Measurements from ENCODE around the gene RAB9A. TPM values are rescaled to one million over a fixed set of nuclear protein-coding genes. Genes with fewer than 3 reads are reported as not detected.

Gene RAB9A
- total and polyA plus RNA-seq, 2 donors from 2014 or later = 31.1 to 33.7 TPM

DNA sequence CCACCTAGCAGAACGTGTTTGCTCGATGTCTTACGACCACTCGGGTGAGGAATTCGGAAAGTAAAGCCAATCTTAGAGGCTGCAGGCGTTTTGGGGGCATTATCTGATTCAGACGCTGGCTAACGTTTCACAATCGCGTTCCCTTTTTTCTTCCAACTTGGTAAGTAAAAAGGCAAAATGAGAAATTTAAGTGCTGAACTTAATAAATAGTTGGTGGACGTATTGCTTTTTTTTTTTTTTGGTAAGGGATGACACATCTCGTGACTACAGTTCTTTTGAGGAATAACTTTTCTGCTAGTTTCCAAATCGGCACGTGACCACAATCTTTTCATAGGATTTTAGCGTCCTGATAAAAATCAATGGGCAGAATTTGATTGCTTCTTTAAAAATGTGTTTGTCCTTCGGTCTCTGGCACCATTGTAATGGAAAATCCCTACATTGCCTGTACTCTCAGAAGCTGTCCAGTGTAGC, 848 bp downstream of the RAB9A start:
- H3K9me3 ChIP-seq (ENCODE audit: control insufficient read depth in 2 of 3, insufficient read depth in 1 of 3, low read length in 3 of 3) = no peaks in the 10 kb centered on the region
- H3K9ac ChIP-seq (ENCODE audit: low read length in 3 of 3) = peak overlapping the region; percentile 60 to 93 (median 85)
- FAIRE-seq (no peak), DNase-seq (peak in 1 of 5 donors; percentile 49)
- TF ChIP-seq, protein P1, sequence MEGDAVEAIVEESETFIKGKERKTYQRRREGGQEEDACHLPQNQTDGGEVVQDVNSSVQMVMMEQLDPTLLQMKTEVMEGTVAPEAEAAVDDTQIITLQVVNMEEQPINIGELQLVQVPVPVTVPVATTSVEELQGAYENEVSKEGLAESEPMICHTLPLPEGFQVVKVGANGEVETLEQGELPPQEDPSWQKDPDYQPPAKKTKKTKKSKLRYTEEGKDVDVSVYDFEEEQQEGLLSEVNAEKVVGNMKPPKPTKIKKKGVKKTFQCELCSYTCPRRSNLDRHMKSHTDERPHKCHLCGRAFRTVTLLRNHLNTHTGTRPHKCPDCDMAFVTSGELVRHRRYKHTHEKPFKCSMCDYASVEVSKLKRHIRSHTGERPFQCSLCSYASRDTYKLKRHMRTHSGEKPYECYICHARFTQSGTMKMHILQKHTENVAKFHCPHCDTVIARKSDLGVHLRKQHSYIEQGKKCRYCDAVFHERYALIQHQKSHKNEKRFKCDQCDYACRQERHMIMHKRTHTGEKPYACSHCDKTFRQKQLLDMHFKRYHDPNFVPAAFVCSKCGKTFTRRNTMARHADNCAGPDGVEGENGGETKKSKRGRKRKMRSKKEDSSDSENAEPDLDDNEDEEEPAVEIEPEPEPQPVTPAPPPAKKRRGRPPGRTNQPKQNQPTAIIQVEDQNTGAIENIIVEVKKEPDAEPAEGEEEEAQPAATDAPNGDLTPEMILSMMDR (IDR thresholded peaks at IDR 0.05; ENCODE audit: borderline replicate concordance, extremely low read depth, insufficient read depth) = no peak
- H3K4me3 ChIP-seq (ENCODE audit: low read length in 3 of 3) = peak overlapping the region; percentile 87 to 94 (median 88)
- intact Hi-C loops (cut with DNase I) = no loop called here
- no peaks in the 10 kb centered on the region for H3K36me3 ChIP-seq (ENCODE audit: control insufficient read depth in 2 of 3, insufficient read depth in 3 of 3, low read length in 3 of 3)
- peak overlapping the region; percentile 94 to 95 for H3K27ac ChIP-seq (ENCODE audit: low read depth in 2 of 2, low read length in 2 of 2)
- H3K4me1 ChIP-seq (ENCODE audit: control insufficient read depth in 2 of 3, insufficient read depth in 2 of 3, low read depth in 1 of 3, low read length in 3 of 3) = peaks cover 0 to 18% (median 10%) of the 10 kb centered on the region in 3 donors
- peaks cover 35% of the 10 kb centered on the region for H3K27me3 ChIP-seq (ENCODE audit: control insufficient read depth, insufficient read depth, low read length)

DNA sequence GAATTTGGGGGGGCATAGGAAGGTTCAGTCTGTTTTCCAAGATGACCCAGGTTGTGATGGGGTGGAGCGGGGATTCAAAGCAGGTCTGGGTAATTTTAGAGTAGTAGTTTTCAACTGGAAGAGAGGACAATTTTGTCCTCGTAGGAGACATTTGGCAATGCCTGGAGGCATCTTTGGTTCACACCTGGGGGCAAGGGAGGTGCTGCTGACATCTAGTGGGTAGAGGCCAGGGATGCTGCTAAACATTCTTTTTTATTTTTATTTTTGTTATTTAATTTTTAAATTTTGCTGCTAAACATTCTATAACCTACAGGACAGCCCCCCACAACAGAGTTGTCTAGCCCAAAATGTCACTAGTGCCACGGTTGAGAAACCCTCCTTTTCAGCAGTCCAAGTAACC, 1.9 kb downstream of the RAB9A start:
- FAIRE-seq (no peak), DNase-seq (no peak)
- Histone ChIP-seq H3K36me3 (ENCODE audit: control insufficient read depth in 2 of 3, insufficient read depth in 3 of 3, low read length in 3 of 3) (no peaks in the 10 kb centered on the region), H3K4me1 (ENCODE audit: control insufficient read depth in 2 of 3, insufficient read depth in 2 of 3, low read depth in 1 of 3, low read length in 3 of 3) (peaks cover 0 to 18% (median 11%) of the 10 kb centered on the region in 3 donors), H3K4me3 (ENCODE audit: low read length in 3 of 3) (peak overlapping the region in 1 of 3 donors; percentile 87), H3K27me3 (ENCODE audit: control insufficient read depth, insufficient read depth, low read length) (peaks cover 41% of the 10 kb centered on the region), H3K9me3 (ENCODE audit: control insufficient read depth in 2 of 3, insufficient read depth in 1 of 3, low read length in 3 of 3) (no peaks in the 10 kb centered on the region), H3K9ac (ENCODE audit: low read length in 3 of 3) (no peak overlapping the region), H3K27ac (ENCODE audit: low read depth in 2 of 2, low read length in 2 of 2) (peak overlapping the region in 1 of 2 donors; percentile 5)
- TF ChIP-seq, protein P1 (IDR thresholded peaks at IDR 0.05; ENCODE audit: borderline replicate concordance, extremely low read depth, insufficient read depth) = no peak
- intact Hi-C loops (cut with DNase I) = no loop called here

DNA sequence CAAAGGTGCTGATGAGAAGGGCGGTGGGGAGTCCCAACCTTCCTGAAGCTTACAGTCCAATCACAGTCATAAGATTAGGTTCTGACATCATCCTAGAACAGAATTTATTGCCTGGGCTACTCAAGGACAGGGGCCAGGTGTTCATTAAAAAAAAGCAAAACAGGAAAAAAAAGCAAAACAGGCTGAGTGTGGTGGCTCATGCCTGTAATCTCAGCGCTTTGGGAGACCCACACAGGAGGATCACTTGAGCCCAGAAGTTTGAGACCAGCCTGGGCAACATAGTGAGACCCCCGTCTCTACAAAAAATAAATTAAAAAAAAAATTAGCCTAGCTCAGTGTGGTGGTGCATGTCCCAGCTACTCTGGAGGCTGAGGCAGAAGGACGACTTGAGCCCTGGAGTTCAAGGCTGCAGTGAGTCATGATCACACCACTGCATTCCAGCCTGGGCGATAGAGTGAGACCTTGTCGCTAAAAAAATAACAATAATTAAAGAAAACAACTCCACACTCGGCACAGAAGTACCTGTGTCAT, 3.0 kb downstream of the RAB9A start:
- Histone ChIP-seq H3K9me3 (ENCODE audit: control insufficient read depth in 2 of 3, insufficient read depth in 1 of 3, low read length in 3 of 3) (no peaks in the 10 kb centered on the region), H3K27ac (ENCODE audit: low read depth in 2 of 2, low read length in 2 of 2) (peak overlapping the region; percentile 11 to 47), H3K4me1 (ENCODE audit: control insufficient read depth in 2 of 3, insufficient read depth in 2 of 3, low read depth in 1 of 3, low read length in 3 of 3) (peaks cover 0 to 18% (median 11%) of the 10 kb centered on the region in 3 donors), H3K27me3 (ENCODE audit: control insufficient read depth, insufficient read depth, low read length) (peaks cover 39% of the 10 kb centered on the region), H3K36me3 (ENCODE audit: control insufficient read depth in 2 of 3, insufficient read depth in 3 of 3, low read length in 3 of 3) (no peaks in the 10 kb centered on the region), H3K4me3 (ENCODE audit: low read length in 3 of 3) (no peak overlapping the region), H3K9ac (ENCODE audit: low read length in 3 of 3) (no peak overlapping the region)
- DNase-seq = no peak
- TF ChIP-seq, protein P1 (IDR thresholded peaks at IDR 0.05; ENCODE audit: borderline replicate concordance, extremely low read depth, insufficient read depth) = no peak
- FAIRE-seq = no peak
- intact Hi-C loops (cut with DNase I) = no loop called here

All from kidney (tissue), 14 donors.